ENCODE data around the gene TPST1.

The TPST1 gene

GRCh38 chr7:66238773-66239466 is 33.8 kb downstream of the TPST1 start:
- no peak for DNase-seq

- no peak for DNase-seq
These were observed 34.3 kb downstream of the TPST1 start for GRCh38 chr7:66239467-66239856.

GRCh38 chr7:66245008-66245407 is 39.9 kb downstream of the TPST1 start:
- DNase-seq = no peak

GRCh38 chr7:66246554-66247171 is 41.5 kb downstream of the TPST1 start:
- DNase-seq = no peak

- DNase-seq = no peak
These were observed 42.4 kb downstream of the TPST1 start for GRCh38 chr7:66247380-66248078.

GRCh38 chr7:66250711-66251110 is 45.6 kb downstream of the TPST1 start:
- DNase-seq = peak in 2 of 4 experiments; percentile 22 to 23

- no peak for DNase-seq
These were observed 50.5 kb downstream of the TPST1 start for GRCh38 chr7:66255534-66256100.

GRCh38 chr7:66256281-66256680 is 51.1 kb downstream of the TPST1 start:
- DNase-seq = peak in 3 of 4 experiments; percentile 4 to 63 (median 42)

GRCh38 chr7:66257481-66257880 is 52.3 kb downstream of the TPST1 start:
- DNase-seq = no peak

- DNase-seq = no peak
These were observed 53.3 kb downstream of the TPST1 start for GRCh38 chr7:66258409-66258808.

GRCh38 chr7:66261941-66262340 is 56.8 kb downstream of the TPST1 start:
- no peak for DNase-seq

- no peak for DNase-seq
These were observed 58.8 kb downstream of the TPST1 start for GRCh38 chr7:66263936-66264335.

GRCh38 chr7:66265566-66265965 is 60.4 kb downstream of the TPST1 start:
- DNase-seq = peak in 3 of 4 experiments; percentile 18 to 66 (median 61)

- peak in 3 of 4 experiments; percentile 32 to 73 (median 72) for DNase-seq
These were observed 62.1 kb downstream of the TPST1 start for GRCh38 chr7:66267249-66267648.

GRCh38 chr7:66269978-66270377 is 64.8 kb downstream of the TPST1 start:
- no peak for DNase-seq

- DNase-seq = peak in 3 of 4 experiments; percentile 27 to 57 (median 56)
These were observed 67.2 kb downstream of the TPST1 start for GRCh38 chr7:66272321-66272720.

- no peak for DNase-seq
These were observed 71.2 kb downstream of the TPST1 start for GRCh38 chr7:66276363-66276762.

- peak in 3 of 4 experiments; percentile 22 to 35 (median 28) for DNase-seq
These were observed 72.4 kb downstream of the TPST1 start for GRCh38 chr7:66277492-66277891.

GRCh38 chr7:66279912-66280311 is 74.8 kb downstream of the TPST1 start:
- DNase-seq = no peak

GRCh38 chr7:66281678-66282590 is 76.8 kb downstream of the TPST1 start:
- peak; percentile 41 to 74 (median 64) for DNase-seq

GRCh38 chr7:66282591-66282935 is 77.4 kb downstream of the TPST1 start:
- DNase-seq = no peak

Measured in suppressor macrophage (primary cell).